Activated naive CD4-positive, alpha-beta T cell treated with anti-CD3 and anti-CD28 coated beads, Interleukin-2, amount 50 U/mL, for 72 hours (primary cell): ENCODE data around the gene IL27RA. TPM values are rescaled to one million over a fixed set of nuclear protein-coding genes. Genes with fewer than 3 reads are reported as not detected.
A peak's percentile ranks its signal among the peaks of the same experiment; 100 is the strongest.
"Not testable (repeated sequence)": the region's sequence is repeated elsewhere in the genome, so short reads cannot be mapped to it uniquely, and the experiment has no call there.

Experiments
- ATAC-seq, 2 donors: fragments of 150-1000 bp; cut with Tn5 transposase; 2 replicates each; pipeline ENCODE4 v1.10.0; 2021; ENCODE audit warnings: mild to moderate bottlenecking in 2 of 2, moderate library complexity in 2 of 2
- DNase-seq, 2 donors: peaks; one replicate each; pipeline ENCODE4 v3.0.0; 2021 to 2022; ENCODE audit warnings: low spot score in 2 of 2
- H3K27ac Mint-ChIP-seq, 2 donors: one replicate each; pipeline ENCODE4 v1.8.0; 2022; ENCODE audit warnings: mild to moderate bottlenecking in 2 of 2, mixed read lengths in 2 of 2
- H3K36me3 Mint-ChIP-seq, 2 donors: one replicate each; pipeline ENCODE4 v1.8.0; 2022; ENCODE audit warnings: mixed read lengths in 2 of 2
- H3K9me3 Mint-ChIP-seq, 2 donors: one replicate each; pipeline ENCODE4 v1.8.0; 2022; ENCODE audit warnings: mixed read lengths in 2 of 2
- total RNA-seq, 2 donors: library from RNA; stranded (reverse); gene quantifications; one replicate each; pipeline ENCODE4 v1.2.3, GENCODE V29; 2022

Gene IL27RA
- total RNA-seq, 2 donors from 2014 or later: 59.6 to 68.0 TPM

DNA sequence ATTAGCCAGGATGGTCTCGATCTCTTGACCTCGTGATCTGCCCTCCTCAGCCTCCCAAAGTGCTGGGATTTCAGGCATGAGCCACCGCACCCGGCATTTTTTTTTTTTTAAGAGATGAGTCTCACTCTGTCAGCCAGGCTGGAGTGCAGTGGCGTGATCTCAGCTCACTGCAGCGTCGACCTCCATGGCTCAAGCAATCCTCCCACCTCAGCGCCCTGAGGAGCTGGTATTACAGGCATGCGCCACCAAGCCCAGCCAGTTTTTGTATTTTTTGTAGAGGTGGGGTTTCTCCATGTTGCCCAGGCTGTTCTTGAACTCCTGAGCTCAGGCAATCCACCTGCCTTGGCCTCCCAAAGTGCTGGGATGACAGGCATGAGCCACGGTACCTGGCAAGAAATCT lies 16.3 kb downstream of the IL27RA start:
- peaks cover 11 to 26% of the 10 kb centered on the region in 2 donors for H3K36me3 Mint-ChIP-seq
- ATAC-seq, H3K27ac Mint-ChIP-seq: not testable (repeated sequence)

DNA sequence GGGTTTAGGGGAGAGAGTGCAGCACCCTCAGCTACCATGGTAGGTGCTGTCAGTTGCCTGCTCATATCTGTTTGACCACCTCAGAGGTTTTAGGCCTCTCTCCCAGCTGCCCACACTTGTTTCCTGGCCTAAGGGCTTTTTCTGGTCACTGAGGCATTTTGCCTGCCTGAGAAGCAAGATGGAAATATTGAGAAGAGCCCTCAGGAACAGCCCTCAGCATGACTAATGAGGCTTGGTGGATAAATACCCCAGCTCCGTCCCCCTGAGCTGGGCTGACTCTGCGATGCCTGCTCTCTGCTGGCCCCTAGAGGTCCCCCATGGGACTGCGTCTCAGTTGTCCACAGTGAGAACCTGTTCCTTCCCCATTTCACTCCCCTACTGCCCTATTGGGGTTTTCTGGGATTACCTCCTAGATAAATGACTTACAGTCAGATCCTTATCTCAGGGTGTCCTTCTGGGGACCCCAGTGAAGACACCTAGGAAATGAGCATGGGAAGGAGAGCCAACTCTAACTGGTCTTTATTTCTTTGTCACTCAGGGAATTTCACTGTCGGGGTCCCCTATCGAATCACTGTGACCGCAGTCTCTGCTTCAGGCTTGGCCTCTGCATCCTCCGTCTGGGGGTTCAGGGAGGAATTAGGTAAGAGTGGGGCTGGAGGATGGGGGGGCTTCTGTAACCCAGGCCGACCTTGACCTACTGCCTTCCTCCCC lies 17.0 kb downstream of the IL27RA start:
- DNase-seq (peak; percentile 80 to 86), ATAC-seq (peak; percentile 73 to 86)
- peaks cover 0 to 4% of the 10 kb centered on the region in 2 donors for H3K9me3 Mint-ChIP-seq
- peaks cover 11 to 28% of the 10 kb centered on the region in 2 donors for H3K36me3 Mint-ChIP-seq
- H3K27ac Mint-ChIP-seq: peak overlapping the region; percentile 17 to 36

More for the DNA sequence above, 16.3 kb downstream of the IL27RA start:
- not testable (repeated sequence) for DNase-seq, H3K9me3 Mint-ChIP-seq

DNA sequence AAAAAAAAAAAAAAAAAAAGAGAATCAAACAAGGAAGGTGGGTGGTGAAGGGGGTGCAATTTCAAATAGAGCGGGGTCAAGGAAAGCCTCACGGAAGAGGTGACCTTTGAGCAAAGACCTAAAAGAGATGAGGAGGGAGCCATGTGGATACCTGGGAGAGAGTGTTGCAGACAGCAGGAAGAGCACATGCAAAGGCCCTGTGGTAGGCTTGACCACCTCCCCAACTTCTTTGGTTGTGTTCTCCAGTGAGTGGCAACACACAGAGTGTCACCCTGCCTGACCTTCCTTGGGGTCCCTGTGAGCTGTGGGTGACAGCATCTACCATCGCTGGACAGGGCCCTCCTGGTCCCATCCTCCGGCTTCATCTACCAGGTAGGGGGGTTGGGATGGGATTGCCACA lies 18.9 kb downstream of the IL27RA start:
- H3K36me3 Mint-ChIP-seq: peaks cover 11 to 28% of the 10 kb centered on the region in 2 donors
- H3K27ac Mint-ChIP-seq: peak overlapping the region in 1 of 2 donors; percentile 22
- DNase-seq (no peak), ATAC-seq (no peak)
- H3K9me3 Mint-ChIP-seq: peaks cover 0 to 4% of the 10 kb centered on the region in 2 donors

DNA sequence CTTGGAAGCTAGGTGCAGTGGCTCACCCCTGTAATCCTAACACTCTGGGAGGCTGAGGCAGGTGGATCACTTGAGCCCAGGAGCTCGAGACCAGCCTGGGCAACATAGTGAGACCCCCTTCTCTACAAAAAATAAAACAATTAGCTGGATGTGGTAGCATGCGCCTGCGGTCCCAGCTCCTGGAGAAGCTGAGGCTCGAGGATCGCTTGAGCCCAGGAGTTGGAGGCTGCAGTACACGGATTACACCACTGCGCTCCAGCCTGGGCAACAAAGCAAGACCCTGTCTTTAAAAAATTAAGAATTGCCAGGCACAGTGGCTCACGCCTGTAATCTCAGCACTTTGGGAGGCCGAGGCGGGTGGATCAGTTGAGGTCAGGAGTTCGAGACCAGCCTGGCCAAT lies 19.4 kb downstream of the IL27RA start:
- not testable (repeated sequence) for DNase-seq

DNA sequence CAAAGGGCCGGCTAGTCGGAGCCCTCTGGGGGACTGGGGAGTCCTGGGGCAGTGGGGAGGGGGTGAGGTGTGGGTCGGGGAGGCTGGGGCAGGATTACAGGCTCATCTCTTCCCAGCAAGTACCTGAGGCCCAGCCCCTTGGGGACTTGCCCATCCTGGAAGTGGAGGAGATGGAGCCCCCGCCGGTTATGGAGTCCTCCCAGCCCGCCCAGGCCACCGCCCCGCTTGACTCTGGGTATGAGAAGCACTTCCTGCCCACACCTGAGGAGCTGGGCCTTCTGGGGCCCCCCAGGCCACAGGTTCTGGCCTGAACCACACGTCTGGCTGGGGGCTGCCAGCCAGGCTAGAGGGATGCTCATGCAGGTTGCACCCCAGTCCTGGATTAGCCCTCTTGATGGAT lies 20.4 kb downstream of the IL27RA start:
- DNase-seq: no peak
- peak overlapping the region; percentile 29 to 55 for H3K27ac Mint-ChIP-seq
- no peak for ATAC-seq
- peaks cover 11 to 28% of the 10 kb centered on the region in 2 donors for H3K36me3 Mint-ChIP-seq
- H3K9me3 Mint-ChIP-seq: peaks cover 0 to 4% of the 10 kb centered on the region in 2 donors

More for the DNA sequence above, 19.4 kb downstream of the IL27RA start:
- not testable (repeated sequence) for H3K9me3 Mint-ChIP-seq, ATAC-seq, H3K27ac Mint-ChIP-seq
- peaks cover 11 to 28% of the 10 kb centered on the region in 2 donors for H3K36me3 Mint-ChIP-seq

DNA sequence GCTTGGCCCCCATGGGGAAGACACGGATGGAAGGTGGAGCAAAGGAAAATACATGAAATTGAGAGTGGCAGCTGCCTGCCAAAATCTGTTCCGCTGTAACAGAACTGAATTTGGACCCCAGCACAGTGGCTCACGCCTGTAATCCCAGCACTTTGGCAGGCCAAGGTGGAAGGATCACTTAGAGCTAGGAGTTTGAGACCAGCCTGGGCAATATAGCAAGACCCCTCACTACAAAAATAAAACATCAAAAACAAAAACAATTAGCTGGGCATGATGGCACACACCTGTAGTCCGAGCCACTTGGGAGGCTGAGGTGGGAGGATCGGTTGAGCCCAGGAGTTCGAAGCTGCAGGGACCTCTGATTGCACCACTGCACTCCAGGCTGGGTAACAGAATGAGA lies 20.9 kb downstream of the IL27RA start:
- peaks cover 0 to 4% of the 10 kb centered on the region in 2 donors for H3K9me3 Mint-ChIP-seq
- no peak for DNase-seq
- peaks cover 11 to 28% of the 10 kb centered on the region in 2 donors for H3K36me3 Mint-ChIP-seq
- no peak for ATAC-seq
- H3K27ac Mint-ChIP-seq: peak overlapping the region in 1 of 2 donors; percentile 55

DNA sequence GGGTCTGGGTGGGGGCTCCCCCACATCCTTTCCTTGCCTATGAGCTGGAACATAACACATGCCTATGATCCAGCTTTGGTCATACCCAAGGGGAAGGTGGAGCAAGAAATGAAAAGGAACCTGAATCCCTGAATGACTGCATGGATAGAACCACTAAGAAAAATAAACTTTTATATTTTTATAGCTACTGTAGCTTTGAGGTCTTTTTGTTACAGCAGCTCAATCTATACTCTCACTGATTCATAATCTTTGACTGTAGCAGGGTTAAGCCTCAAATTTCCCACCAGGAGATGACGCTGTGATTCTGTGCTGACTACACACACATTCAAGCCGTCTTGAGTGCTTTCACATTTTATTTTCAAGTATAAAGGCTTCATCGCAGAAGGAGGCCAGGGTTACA lies 21.5 kb downstream of the IL27RA start:
- Mint-ChIP-seq H3K36me3 (peaks cover 11 to 28% of the 10 kb centered on the region in 2 donors), H3K9me3 (peaks cover 0 to 4% of the 10 kb centered on the region in 2 donors), H3K27ac (no peak overlapping the region)
- peak in 1 of 2 donors; percentile 43 for ATAC-seq
- DNase-seq: no peak

DNA sequence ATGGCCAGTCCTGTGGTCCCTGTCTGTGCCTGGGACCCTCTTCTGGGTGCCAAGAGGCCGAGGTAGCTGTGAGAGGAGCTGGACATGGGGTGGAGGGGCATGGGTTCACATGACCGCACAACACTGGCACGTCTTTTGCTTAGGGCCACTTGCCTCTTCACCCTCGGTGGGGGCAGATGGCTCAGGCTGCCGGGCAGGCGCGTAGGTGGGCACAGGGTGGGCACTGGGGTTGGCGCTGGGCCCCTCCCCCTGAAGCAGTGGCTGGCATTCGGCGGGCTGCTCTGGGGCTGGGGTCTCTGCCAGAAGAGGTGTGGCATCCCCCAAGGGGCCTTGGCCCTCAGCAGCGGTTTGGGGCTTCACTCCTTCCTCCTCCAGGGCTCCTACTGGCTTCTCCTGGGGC lies 21.9 kb downstream of the IL27RA start:
- Mint-ChIP-seq H3K9me3 (peaks cover 0 to 4% of the 10 kb centered on the region in 2 donors), H3K36me3 (peaks cover 11 to 24% of the 10 kb centered on the region in 2 donors), H3K27ac (no peak overlapping the region)
- no peak for ATAC-seq
- DNase-seq: no peak

DNA sequence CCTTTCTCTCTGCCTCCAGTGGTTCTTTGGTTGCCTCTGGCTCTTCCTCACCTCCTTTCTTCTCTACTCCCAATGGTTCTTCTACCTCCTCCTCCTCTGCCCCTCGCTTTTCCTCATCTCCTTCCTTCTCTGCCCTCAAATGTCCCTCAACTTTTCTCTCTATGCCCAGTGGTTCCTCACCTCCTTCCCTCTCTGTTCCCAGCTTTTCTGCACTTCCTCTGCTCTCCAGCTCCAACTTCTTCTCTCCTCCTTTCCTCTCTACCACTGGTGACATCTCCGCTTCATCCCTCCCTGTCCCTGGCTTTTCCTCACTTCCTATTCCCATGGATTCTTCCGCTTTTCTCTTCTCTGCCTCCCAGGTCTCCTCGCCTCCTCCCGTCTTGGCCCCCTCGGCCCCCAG lies 22.5 kb downstream of the IL27RA start:
- Mint-ChIP-seq H3K27ac (peak overlapping the region in 1 of 2 donors; percentile 71), H3K36me3 (peaks cover 11 to 22% of the 10 kb centered on the region in 2 donors), H3K9me3 (peaks cover 0 to 4% of the 10 kb centered on the region in 2 donors)
- no peak for DNase-seq
- ATAC-seq: no peak

DNA sequence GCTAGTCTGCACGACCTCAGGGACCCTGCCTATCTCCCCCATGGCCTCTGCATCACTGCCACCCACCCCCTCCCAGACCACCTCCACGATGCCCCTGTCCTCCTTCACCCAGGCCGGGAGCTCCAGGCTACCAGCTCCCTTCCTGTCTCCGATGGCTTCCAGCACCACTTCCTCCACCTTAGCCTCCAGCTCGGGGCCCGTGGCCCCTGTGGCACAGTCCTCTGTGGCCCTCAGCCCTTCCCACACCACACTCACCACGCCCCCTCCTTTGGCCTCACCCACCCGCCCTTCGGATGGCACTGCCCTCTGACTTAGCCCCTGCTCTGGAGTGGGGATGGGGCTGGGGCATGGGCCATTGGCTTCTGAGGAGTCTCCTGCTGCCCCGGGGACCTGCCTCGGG lies 23.2 kb downstream of the IL27RA start:
- peaks cover 0 to 4% of the 10 kb centered on the region in 2 donors for H3K9me3 Mint-ChIP-seq
- H3K36me3 Mint-ChIP-seq: peaks cover 11 to 22% of the 10 kb centered on the region in 2 donors
- no peak for DNase-seq
- peak in 1 of 2 donors; percentile 11 for ATAC-seq
- no peak overlapping the region for H3K27ac Mint-ChIP-seq

DNA sequence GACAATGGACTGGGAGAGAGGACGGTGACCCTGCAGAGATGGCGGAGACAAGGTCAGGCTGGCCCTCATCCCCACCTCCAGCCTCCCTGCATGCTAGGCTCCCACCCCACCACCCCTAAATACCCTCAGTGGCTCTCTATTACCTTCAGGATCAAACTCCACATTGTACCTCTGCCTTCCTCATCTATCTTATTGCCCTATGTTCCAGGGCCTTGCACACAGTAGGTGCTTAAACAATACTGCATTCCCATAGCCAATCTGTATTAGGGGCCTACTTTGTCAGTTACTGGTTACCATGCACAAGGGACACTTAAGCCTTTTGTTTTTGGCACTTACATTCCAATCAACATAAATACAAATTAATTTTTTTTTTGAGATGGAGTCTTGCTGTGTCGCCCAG lies 23.8 kb downstream of the IL27RA start:
- ATAC-seq (no peak), DNase-seq (no peak)
- no peak overlapping the region for H3K27ac Mint-ChIP-seq
- peaks cover 11 to 17% of the 10 kb centered on the region in 2 donors for H3K36me3 Mint-ChIP-seq
- H3K9me3 Mint-ChIP-seq: peaks cover 0 to 4% of the 10 kb centered on the region in 2 donors

DNA sequence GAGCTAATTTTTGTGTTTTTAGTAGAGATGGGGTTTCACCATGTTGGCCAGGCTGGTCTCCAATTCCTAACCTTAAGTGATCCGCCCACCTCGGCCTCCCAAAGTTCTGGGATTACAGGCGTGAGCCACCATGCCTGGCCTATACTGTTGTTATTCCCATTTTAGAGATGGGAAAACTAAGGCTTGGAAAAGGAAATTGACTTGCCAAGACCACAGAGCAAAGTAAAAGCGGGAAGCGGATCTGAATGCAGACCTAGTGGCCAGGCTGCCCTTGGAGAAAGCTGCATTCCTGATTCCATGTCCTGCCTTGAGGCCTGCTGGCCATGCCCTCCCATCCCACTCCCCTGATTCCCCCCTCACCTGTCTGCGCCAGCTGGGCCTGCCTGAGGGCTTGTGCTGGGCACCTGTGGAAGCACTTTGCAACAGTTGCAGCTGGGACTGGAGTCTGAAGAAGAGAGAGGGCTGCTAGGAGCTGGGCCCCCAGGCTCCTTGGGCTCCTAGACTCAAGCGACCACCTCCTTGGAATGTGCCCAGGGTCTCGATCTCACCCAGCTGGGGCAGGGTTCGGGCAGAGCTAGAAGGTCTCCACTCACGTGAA lies 24.6 kb downstream of the IL27RA start:
- DNase-seq (no peak), ATAC-seq (no peak)
- Mint-ChIP-seq H3K27ac (no peak overlapping the region), H3K36me3 (peaks cover 11 to 16% of the 10 kb centered on the region in 2 donors), H3K9me3 (peaks cover 0 to 4% of the 10 kb centered on the region in 2 donors)

DNA sequence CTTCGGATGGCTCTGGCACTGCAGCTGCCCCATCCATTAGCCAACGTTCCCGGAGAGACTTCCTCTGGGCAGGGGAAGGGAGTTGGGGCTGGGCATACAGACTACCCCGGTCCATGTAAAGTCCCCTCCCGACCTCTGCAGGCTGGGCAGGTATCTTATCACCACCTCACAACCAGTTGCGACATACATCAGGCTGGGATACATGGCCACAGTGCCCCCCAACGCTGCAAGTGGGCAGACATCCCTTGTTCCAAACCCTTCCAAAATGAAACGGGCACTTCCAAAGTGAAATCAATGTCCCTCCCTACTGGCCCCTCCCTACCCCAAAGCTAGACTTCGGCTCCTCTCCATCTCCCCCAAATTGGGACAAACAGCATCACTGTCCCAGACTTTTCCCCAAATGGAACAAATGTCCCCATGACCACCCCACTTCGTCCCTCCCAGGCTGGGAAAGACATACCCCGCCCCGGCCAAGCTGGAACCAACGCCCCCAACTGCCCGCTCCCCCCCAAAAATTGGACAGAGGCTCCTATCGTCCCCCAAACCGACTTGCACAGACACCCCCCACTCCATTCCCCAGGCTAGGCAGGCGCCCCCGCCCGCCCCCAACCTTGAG lies 25.3 kb downstream of the IL27RA start:
- ATAC-seq (no peak), DNase-seq (no peak)
- Mint-ChIP-seq H3K36me3 (peaks cover 6 to 11% of the 10 kb centered on the region in 2 donors), H3K9me3 (peaks cover 0 to 4% of the 10 kb centered on the region in 2 donors), H3K27ac (no peak overlapping the region)

DNA sequence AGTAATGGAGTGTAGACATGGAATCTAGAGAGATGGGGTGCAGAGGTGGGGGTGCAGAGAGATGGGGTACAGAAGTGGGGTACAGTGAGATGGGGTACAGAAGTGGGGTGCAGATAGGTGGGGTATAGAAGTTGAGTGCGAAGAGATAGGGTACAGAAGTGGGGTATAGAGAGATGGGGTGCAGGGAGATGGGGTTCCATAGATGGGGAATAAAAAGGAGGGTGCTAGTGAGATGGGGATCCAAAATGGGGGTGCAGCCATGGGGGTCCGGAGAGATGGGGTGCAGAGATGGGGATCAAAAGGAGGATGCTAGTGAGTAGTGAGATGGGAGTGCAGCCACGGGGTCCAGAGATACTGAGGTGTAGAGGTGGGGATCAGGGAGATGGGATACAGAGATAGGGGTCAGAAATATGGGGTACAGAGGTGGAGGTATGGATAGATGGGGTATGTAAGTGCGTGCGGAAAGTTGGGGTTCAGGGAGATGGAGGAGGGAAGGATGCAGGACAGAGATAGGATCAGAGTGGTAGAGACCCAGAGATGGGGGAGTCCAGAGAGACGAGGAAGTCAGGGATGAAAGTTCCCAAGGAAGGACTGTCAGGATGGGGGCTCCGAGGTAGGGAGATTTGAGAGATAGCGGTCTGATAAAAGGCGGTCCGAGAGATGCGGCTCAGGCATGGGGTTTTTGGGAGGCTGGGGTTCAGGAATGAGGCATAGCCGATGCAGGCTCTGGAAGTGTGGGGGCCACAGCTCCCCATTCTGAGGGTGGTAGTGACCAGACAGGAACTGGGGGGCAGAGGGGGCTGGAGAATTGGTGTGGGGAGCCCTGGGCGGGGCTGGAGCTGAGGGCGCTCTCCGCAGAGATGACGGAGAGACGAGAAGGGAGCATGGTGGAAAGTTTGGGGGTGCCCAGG lies 26.9 kb downstream of the IL27RA start:
- peak in 1 of 2 donors; percentile 25 for ATAC-seq
- Mint-ChIP-seq H3K27ac (no peak overlapping the region), H3K36me3 (no peaks in the 10 kb centered on the region), H3K9me3 (no peaks in the 10 kb centered on the region)
- DNase-seq: no peak

DNA sequence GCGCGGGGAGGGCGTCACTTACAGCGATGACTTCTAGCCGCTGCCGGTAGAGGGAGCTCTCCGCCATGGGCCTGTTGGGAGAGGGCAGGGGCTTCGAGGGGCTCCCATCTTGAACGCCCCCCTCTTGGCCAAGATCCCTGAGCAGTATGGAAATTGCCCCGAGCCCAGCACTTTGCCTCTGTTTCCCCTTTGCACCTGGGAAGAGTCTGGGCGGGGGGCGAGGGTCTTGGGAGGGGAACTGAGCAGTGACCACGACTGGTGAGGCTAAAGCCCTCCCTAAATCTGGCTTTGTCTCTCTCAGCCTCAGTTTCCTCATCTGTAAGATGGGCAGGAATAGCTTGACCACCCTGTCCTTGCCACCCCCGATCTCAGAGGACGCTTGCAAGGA lies 27.5 kb downstream of the IL27RA start:
- ATAC-seq: peak in 1 of 2 donors; percentile 66
- no peaks in the 10 kb centered on the region for H3K9me3 Mint-ChIP-seq
- H3K27ac Mint-ChIP-seq: no peak overlapping the region
- H3K36me3 Mint-ChIP-seq: no peaks in the 10 kb centered on the region
- peak in 1 of 2 donors; percentile 73 for DNase-seq

DNA sequence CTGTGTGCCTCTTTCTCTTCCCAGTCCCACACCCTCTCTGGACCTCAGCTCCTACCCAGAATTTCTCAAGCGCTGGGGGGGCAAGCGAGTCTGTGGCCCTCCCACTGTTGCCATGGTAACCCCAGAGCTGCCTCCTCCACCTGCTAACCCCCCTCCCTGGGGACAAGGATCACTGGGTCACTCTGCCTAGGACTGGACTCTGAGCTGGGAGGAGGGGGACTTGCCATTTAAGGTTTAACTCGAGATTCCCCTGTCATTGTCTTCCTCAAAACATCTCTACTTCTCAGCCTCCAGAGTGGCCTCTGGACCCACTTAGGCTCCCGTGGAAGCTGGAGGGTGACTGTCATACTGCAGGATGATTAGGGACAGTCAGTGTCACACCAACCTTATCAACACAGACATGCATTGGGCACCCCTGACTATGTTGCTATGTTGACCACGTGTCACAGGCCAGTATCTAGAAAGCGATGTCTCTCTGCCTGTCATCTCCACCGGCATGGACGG lies 28.1 kb downstream of the IL27RA start:
- Mint-ChIP-seq H3K9me3 (no peaks in the 10 kb centered on the region), H3K36me3 (no peaks in the 10 kb centered on the region), H3K27ac (no peak overlapping the region)
- ATAC-seq: no peak
- DNase-seq: no peak
